ENCODE data around the gene RASL10B.

The RASL10B gene

DNA sequence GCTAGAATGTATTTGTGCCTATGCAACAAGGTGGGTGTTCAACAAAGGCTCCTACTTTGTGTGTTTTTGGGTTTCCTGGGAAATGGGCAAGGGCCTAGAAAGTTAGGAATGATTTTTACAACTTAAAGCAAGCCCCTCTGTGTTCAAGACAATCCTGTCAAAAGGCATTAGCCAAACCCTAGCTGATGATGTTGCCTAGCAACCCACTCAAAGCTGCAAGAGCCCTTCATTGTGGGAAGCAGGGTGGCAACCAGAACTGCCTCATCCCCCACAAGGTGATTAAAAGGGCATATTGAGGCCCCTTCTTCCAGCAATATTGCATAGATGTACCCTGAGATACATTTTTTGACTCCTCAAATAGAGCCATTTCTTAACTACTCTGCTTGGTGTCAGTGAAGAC is 16.0 kb upstream of the RASL10B start:
- no peaks in the 10 kb centered on the region for H4K20me1 ChIP-seq (ENCODE audit: low read depth, low read length)
- H3F3A ChIP-seq (ENCODE audit: insufficient read depth): no peaks in the 10 kb centered on the region
- H3K9me3 ChIP-seq (ENCODE audit: insufficient read depth, low read length): no peaks in the 10 kb centered on the region
- TF ChIP-seq, protein P1, sequence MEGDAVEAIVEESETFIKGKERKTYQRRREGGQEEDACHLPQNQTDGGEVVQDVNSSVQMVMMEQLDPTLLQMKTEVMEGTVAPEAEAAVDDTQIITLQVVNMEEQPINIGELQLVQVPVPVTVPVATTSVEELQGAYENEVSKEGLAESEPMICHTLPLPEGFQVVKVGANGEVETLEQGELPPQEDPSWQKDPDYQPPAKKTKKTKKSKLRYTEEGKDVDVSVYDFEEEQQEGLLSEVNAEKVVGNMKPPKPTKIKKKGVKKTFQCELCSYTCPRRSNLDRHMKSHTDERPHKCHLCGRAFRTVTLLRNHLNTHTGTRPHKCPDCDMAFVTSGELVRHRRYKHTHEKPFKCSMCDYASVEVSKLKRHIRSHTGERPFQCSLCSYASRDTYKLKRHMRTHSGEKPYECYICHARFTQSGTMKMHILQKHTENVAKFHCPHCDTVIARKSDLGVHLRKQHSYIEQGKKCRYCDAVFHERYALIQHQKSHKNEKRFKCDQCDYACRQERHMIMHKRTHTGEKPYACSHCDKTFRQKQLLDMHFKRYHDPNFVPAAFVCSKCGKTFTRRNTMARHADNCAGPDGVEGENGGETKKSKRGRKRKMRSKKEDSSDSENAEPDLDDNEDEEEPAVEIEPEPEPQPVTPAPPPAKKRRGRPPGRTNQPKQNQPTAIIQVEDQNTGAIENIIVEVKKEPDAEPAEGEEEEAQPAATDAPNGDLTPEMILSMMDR (IDR thresholded peaks at IDR 0.05; ENCODE audit: insufficient read depth, low read length, poor library complexity, severe bottlenecking): no peak
- TF ChIP-seq EZH2phosphoT487 (conservative IDR thresholded peaks at IDR 0.05; ENCODE audit: low read length): no peak
- no peaks in the 10 kb centered on the region for H3K79me2 ChIP-seq (ENCODE audit: insufficient read depth, low read length)
- no peak overlapping the region for H3K4me3 ChIP-seq (ENCODE audit: insufficient read depth, low read length, poor library complexity, severe bottlenecking)
- H3K36me3 ChIP-seq (ENCODE audit: low read length): peaks cover under 1% of the 10 kb centered on the region; the same call in 1 of the 2 replicates
- H2AFZ ChIP-seq (ENCODE audit: low read depth, low read length, severe bottlenecking): no peak overlapping the region
- H3K9ac ChIP-seq (ENCODE audit: low read length): no peak overlapping the region
- no peak overlapping the region for H3K4me2 ChIP-seq (ENCODE audit: low read depth, low read length, poor library complexity, severe bottlenecking)
- H3K9me2 ChIP-seq (replicated peaks; ENCODE audit: insufficient read depth, low read length): no peaks in the 10 kb centered on the region
- no peak overlapping the region for H3K27ac ChIP-seq (ENCODE audit: low read depth, low read length)
- no peaks in the 10 kb centered on the region for H3K27me3 ChIP-seq (ENCODE audit: low read length)

DNA sequence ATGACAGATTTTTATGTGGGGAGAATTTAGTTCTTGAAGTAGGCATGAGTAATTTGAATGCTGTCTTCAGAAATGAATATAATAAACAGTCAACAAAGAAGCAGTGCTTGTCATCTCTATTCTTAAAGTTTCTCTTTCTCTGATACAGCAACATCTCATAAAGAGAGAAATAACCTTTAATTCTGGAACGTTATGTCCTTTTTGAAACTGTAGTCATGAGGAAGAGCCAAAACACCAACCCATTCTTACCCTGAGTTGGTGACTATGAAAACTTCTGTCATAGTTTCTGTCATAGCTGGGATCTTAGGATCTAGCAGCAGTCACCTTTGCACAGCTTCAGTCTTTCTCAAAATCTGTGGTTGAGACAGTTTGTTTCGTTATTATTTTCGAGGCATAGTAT is 15.3 kb upstream of the RASL10B start:
- H3K4me2 ChIP-seq (ENCODE audit: low read depth, low read length, poor library complexity, severe bottlenecking): no peak overlapping the region
- no peak overlapping the region for H2AFZ ChIP-seq (ENCODE audit: low read depth, low read length, severe bottlenecking)
- H3F3A ChIP-seq (ENCODE audit: insufficient read depth): no peaks in the 10 kb centered on the region
- no peaks in the 10 kb centered on the region for H3K79me2 ChIP-seq (ENCODE audit: insufficient read depth, low read length)
- H3K4me3 ChIP-seq (ENCODE audit: insufficient read depth, low read length, poor library complexity, severe bottlenecking): no peak overlapping the region
- H3K9me2 ChIP-seq (replicated peaks; ENCODE audit: insufficient read depth, low read length): no peaks in the 10 kb centered on the region
- no peak overlapping the region for H3K9ac ChIP-seq (ENCODE audit: low read length)
- no peak for TF ChIP-seq EZH2phosphoT487 (conservative IDR thresholded peaks at IDR 0.05; ENCODE audit: low read length)
- TF ChIP-seq, protein P1 (IDR thresholded peaks at IDR 0.05; ENCODE audit: insufficient read depth, low read length, poor library complexity, severe bottlenecking): no peak
- H4K20me1 ChIP-seq (ENCODE audit: low read depth, low read length): no peaks in the 10 kb centered on the region
- no peaks in the 10 kb centered on the region; the same call in 1 of the 2 replicates for H3K36me3 ChIP-seq (ENCODE audit: low read length)
- no peak overlapping the region for H3K27ac ChIP-seq (ENCODE audit: low read depth, low read length)
- no peaks in the 10 kb centered on the region for H3K27me3 ChIP-seq (ENCODE audit: low read length)
- no peaks in the 10 kb centered on the region for H3K9me3 ChIP-seq (ENCODE audit: insufficient read depth, low read length)

DNA sequence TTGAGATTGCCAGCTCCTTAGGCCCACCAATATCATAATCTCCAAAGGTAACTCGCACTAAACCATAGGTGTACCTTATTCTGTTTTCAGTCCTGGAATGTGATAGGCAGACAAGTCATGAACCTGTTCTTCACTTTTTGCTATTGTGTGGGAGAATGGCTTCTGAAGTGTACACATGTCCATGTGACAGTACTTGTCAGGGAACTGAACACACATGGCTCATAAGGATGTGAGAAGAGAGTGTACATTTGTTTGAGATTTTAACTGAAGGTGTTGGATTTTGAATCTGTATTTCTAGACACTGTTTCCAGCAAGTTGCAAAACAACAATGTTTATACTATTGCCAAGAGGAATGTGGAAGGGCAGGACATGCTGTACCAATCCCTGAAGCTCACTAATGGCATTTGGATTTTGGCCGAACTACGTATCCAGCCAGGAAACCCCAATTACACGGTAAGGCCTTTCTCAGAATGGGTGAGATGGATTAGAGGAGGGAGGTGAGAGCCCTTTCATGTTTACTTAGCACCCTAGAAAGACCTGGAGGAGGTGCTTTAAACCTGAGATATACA is 14.5 kb upstream of the RASL10B start:
- no peak overlapping the region for H3K4me2 ChIP-seq (ENCODE audit: low read depth, low read length, poor library complexity, severe bottlenecking)
- H3K9me2 ChIP-seq (replicated peaks; ENCODE audit: insufficient read depth, low read length): no peaks in the 10 kb centered on the region
- no peak overlapping the region for H2AFZ ChIP-seq (ENCODE audit: low read depth, low read length, severe bottlenecking)
- no peaks in the 10 kb centered on the region; the same call in 1 of the 2 replicates for H3K36me3 ChIP-seq (ENCODE audit: low read length)
- no peak overlapping the region for H3K4me3 ChIP-seq (ENCODE audit: insufficient read depth, low read length, poor library complexity, severe bottlenecking)
- H3K9me3 ChIP-seq (ENCODE audit: insufficient read depth, low read length): no peaks in the 10 kb centered on the region
- no peaks in the 10 kb centered on the region for H4K20me1 ChIP-seq (ENCODE audit: low read depth, low read length)
- no peaks in the 10 kb centered on the region for H3K79me2 ChIP-seq (ENCODE audit: insufficient read depth, low read length)
- TF ChIP-seq, protein P1 (IDR thresholded peaks at IDR 0.05; ENCODE audit: insufficient read depth, low read length, poor library complexity, severe bottlenecking): no peak
- no peak for TF ChIP-seq EZH2phosphoT487 (conservative IDR thresholded peaks at IDR 0.05; ENCODE audit: low read length)
- no peaks in the 10 kb centered on the region for H3F3A ChIP-seq (ENCODE audit: insufficient read depth)
- H3K27me3 ChIP-seq (ENCODE audit: low read length): no peaks in the 10 kb centered on the region
- no peak overlapping the region for H3K9ac ChIP-seq (ENCODE audit: low read length)
- no peak overlapping the region for H3K27ac ChIP-seq (ENCODE audit: low read depth, low read length)

All from SU-DHL-6 (cell line).